ENCODE measurements around the gene TMEM52. TPM values are rescaled to one million over a fixed set of nuclear protein-coding genes. Genes with fewer than 3 reads are reported as not detected.

TMEM52 gene
- total RNA-seq, 1 experiment from 2014 or later = 0.52 TPM

GRCh38 chr1:1914971-1915692 is 3.9 kb downstream of the TMEM52 start, which contains the start of gene CALML6:
CALML6 (plus strand) TSS chr1:1915260; CDS start chr1:1915281, 21 bp downstream.
- no peak for DNase-seq (ENCODE audit: low read depth)

GRCh38 chr1:1914101-1914970 is 4.7 kb downstream of the TMEM52 start:
- DNase-seq (ENCODE audit: low read depth) = no peak

- no peak for DNase-seq (ENCODE audit: low read depth)
These were observed 7.6 kb downstream of the TMEM52 start for GRCh38 chr1:1911350-1912041.

GRCh38 chr1:1910651-1911331 is 8.3 kb downstream of the TMEM52 start:
- no peak for DNase-seq (ENCODE audit: low read depth)

GRCh38 chr1:1910033-1910465 is 9.0 kb downstream of the TMEM52 start:
- no peak for DNase-seq (ENCODE audit: low read depth)

GRCh38 chr1:1908506-1908791 is 10.6 kb downstream of the TMEM52 start:
- DNase-seq (ENCODE audit: low read depth) = no peak

- DNase-seq (ENCODE audit: low read depth) = no peak
These were observed 11.9 kb downstream of the TMEM52 start for GRCh38 chr1:1907098-1907736.

GRCh38 chr1:1906185-1907097 is 12.6 kb downstream of the TMEM52 start:
- peak; percentile 81 for DNase-seq (ENCODE audit: low read depth)

- DNase-seq (ENCODE audit: low read depth) = no peak
These were observed 15.9 kb downstream of the TMEM52 start for GRCh38 chr1:1903224-1903623.

- no peak for DNase-seq (ENCODE audit: low read depth)
These were observed 17.3 kb downstream of the TMEM52 start for GRCh38 chr1:1901641-1902294.

- DNase-seq (ENCODE audit: low read depth) = no peak
These were observed 18.0 kb downstream of the TMEM52 start for GRCh38 chr1:1900883-1901640.

GRCh38 chr1:1899967-1900327 is 19.1 kb downstream of the TMEM52 start:
- DNase-seq (ENCODE audit: low read depth) = no peak

GRCh38 chr1:1899266-1899966 is 19.7 kb downstream of the TMEM52 start:
- DNase-seq (ENCODE audit: low read depth) = no peak

GRCh38 chr1:1898246-1898933 is 20.7 kb downstream of the TMEM52 start:
- DNase-seq (ENCODE audit: low read depth) = no peak

GRCh38 chr1:1895456-1896336 is 23.4 kb downstream of the TMEM52 start:
- DNase-seq (ENCODE audit: low read depth) = no peak

GRCh38 chr1:1895060-1895418 is 24.0 kb downstream of the TMEM52 start:
- DNase-seq (ENCODE audit: low read depth) = no peak

All from LHCN-M2 (cell line).